DOHH2 (cell line): ENCODE results near the gene KIF22.
"Not testable (repeated sequence)": the region's sequence is repeated elsewhere in the genome, so short reads cannot be mapped to it uniquely, and the experiment has no call there.

Experiments
- EZH2phosphoT487 ChIP-seq: fragments of 200-600 bp; sonication (generic); IDR thresholded peaks from 2 replicates; pipeline ENCODE4 v1.6.1; 2017; ENCODE audit warnings: borderline replicate concordance, mild to moderate bottlenecking, antibody characterized with exemption, low read length, moderate library complexity, mixed read lengths
- TF ChIP-seq, protein P1 (sequence below): fragments of 200-600 bp; sonication (generic); IDR thresholded peaks from one replicate; pipeline ENCODE4 v1.5.1; 2014; ENCODE audit warnings: antibody characterized with exemption, mild to moderate bottlenecking, low read depth, low read length; ENCODE audit not compliant: poor library complexity, severe bottlenecking

DNA sequence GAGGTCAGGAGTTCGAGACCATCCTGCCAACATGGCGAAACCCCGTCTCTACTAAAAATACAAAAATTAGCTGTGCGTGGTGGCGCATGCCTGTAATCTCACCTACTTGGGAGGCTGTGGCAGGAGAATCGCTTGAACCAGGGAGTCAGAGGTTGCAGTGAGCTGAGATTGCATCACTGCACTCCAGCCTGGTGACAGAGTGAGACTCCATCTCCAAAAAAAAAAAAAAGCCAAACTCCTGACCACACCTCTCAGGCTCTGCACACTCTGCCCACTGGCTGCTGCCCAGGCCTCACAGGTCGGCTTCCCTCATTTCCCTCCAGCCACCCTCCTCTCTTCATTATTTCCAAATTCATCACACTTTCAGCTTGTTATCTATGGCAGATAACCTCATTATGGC is 18.2 kb upstream of the KIF22 start:
- TF ChIP-seq, protein P1, sequence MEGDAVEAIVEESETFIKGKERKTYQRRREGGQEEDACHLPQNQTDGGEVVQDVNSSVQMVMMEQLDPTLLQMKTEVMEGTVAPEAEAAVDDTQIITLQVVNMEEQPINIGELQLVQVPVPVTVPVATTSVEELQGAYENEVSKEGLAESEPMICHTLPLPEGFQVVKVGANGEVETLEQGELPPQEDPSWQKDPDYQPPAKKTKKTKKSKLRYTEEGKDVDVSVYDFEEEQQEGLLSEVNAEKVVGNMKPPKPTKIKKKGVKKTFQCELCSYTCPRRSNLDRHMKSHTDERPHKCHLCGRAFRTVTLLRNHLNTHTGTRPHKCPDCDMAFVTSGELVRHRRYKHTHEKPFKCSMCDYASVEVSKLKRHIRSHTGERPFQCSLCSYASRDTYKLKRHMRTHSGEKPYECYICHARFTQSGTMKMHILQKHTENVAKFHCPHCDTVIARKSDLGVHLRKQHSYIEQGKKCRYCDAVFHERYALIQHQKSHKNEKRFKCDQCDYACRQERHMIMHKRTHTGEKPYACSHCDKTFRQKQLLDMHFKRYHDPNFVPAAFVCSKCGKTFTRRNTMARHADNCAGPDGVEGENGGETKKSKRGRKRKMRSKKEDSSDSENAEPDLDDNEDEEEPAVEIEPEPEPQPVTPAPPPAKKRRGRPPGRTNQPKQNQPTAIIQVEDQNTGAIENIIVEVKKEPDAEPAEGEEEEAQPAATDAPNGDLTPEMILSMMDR = not testable (repeated sequence)
- TF ChIP-seq EZH2phosphoT487 = not testable (repeated sequence)
